Activated CD8-positive, alpha-beta T cell treated with anti-CD3 and anti-CD28 coated beads for 36 hours (primary cell): ENCODE results near the gene KY. TPM values are rescaled to one million over a fixed set of nuclear protein-coding genes. Genes with fewer than 3 reads are reported as not detected.

ENCODE experiments used
- ATAC-seq: fragments of 200-7000 bp; cut with Tn5 transposase; one replicate; pipeline ENCODE4 v1.10.0; 2021; ENCODE audit warnings: mild to moderate bottlenecking, moderate library complexity
- CTCF ChIA-PET: fragments of 350-600 bp; sonication (Branson Sonifier 250); formaldehyde crosslinking; loops from one replicate; lab custom pipeline; 2021; ENCODE audit warnings: antibody characterized with exemption; lab: Charles Lee
- POLR2A ChIA-PET: fragments of 350-600 bp; sonication (Branson Sonifier 250); formaldehyde crosslinking; loops from one replicate; lab custom pipeline; 2021; ENCODE audit warnings: antibody characterized with exemption; lab: Charles Lee
- DNase-seq: peaks from one replicate; pipeline ENCODE4 v3.0.0-alpha.2; 2020
- H3K27ac Mint-ChIP-seq: one replicate; pipeline ENCODE4 v1.8.0; 2021; ENCODE audit warnings: mild to moderate bottlenecking, mixed read lengths
- H3K27me3 Mint-ChIP-seq: one replicate; pipeline ENCODE4 v1.8.0; 2021; ENCODE audit warnings: mixed read lengths
- H3K36me3 Mint-ChIP-seq: one replicate; pipeline ENCODE4 v1.8.0; 2021; ENCODE audit warnings: low read depth, mixed read lengths
- H3K4me1 Mint-ChIP-seq: one replicate; pipeline ENCODE4 v1.8.0; 2021; ENCODE audit warnings: low read depth, mixed read lengths
- H3K4me3 Mint-ChIP-seq: one replicate; pipeline ENCODE4 v1.8.0; 2021; ENCODE audit warnings: mild to moderate bottlenecking, moderate library complexity, mixed read lengths
- H3K9me3 Mint-ChIP-seq: one replicate; pipeline ENCODE4 v1.8.0; 2021; ENCODE audit warnings: mixed read lengths
- CTCF ChIP-seq: fragments of 200-600 bp; IDR thresholded peaks from one replicate; pipeline ENCODE4 v1.8.0; 2022; ENCODE audit warnings: antibody characterized with exemption, mild to moderate bottlenecking
- intact Hi-C: fragments of 100-400 bp; cut with micrococcal nuclease; formaldehyde crosslinking; loops from one replicate; pipeline ENCODE4 v1.10.0; 2022
- total RNA-seq, 2 experiments: library from RNA; stranded (reverse); gene quantifications; one replicate each; pipeline ENCODE4 v1.2.3, GENCODE V29; 2021

The KY gene
- total RNA-seq, 2 experiments from 2014 or later, result not detected

GRCh38 chr3:134607054-134608022 is 43.5 kb downstream of the KY start:
- ATAC-seq (no peak), DNase-seq (no peak)
- no peaks in the 10 kb centered on the region for H3K4me1 Mint-ChIP-seq
- intact Hi-C loops, result loop anchor here (10.0 kb wide), 1 partner anchor 1287 kb away; no protein-coding TSS in a partner anchor
- ChIA-PET CTCF (no interaction called here), POLR2A (no interaction called here)
- H3K9me3 Mint-ChIP-seq, result no peaks in the 10 kb centered on the region
- H3K27me3 Mint-ChIP-seq, result no peaks in the 10 kb centered on the region
- TF ChIP-seq CTCF, result no peak
- H3K4me3 Mint-ChIP-seq, result no peak overlapping the region
- H3K36me3 Mint-ChIP-seq, result no peaks in the 10 kb centered on the region
- H3K27ac Mint-ChIP-seq, result no peak overlapping the region

GRCh38 chr3:134606033-134607025 is 44.5 kb downstream of the KY start:
- no peak for DNase-seq
- intact Hi-C loops, result loop anchor here (10.0 kb wide), 1 partner anchor 1288 kb away; no protein-coding TSS in a partner anchor
- ATAC-seq, result no peak
- Mint-ChIP-seq H3K4me1 (no peaks in the 10 kb centered on the region), H3K9me3 (no peaks in the 10 kb centered on the region), H3K4me3 (no peak overlapping the region), H3K36me3 (no peaks in the 10 kb centered on the region), H3K27me3 (no peaks in the 10 kb centered on the region), H3K27ac (no peak overlapping the region)
- POLR2A ChIA-PET, result no interaction called here
- no peak for TF ChIP-seq CTCF
- CTCF ChIA-PET, result no interaction called here

- POLR2A ChIA-PET, result no interaction called here
- ATAC-seq, result no peak
- no peak overlapping the region for H3K27ac Mint-ChIP-seq
- intact Hi-C loops, result loop anchor here (10.0 kb wide), 1 partner anchor 1289 kb away; no protein-coding TSS in a partner anchor
- peaks cover 2% of the 10 kb centered on the region for H3K27me3 Mint-ChIP-seq
- TF ChIP-seq CTCF, result no peak
- DNase-seq, result no peak
- H3K36me3 Mint-ChIP-seq, result no peaks in the 10 kb centered on the region
- peaks cover 6% of the 10 kb centered on the region for H3K4me1 Mint-ChIP-seq
- H3K4me3 Mint-ChIP-seq, result no peak overlapping the region
- CTCF ChIA-PET, result interaction anchor here (1.1 kb wide), 1 partner anchor 27 kb away, joined by 3 read pairs; no protein-coding TSS in a partner anchor
- H3K9me3 Mint-ChIP-seq, result no peaks in the 10 kb centered on the region
Observed at GRCh38 chr3:134605556-134605955, 45.3 kb downstream of the KY start.

GRCh38 chr3:134603956-134604355 is 46.9 kb downstream of the KY start:
- H3K27ac Mint-ChIP-seq, result no peak overlapping the region
- ATAC-seq, result no peak
- H3K27me3 Mint-ChIP-seq, result peaks cover 5% of the 10 kb centered on the region
- POLR2A ChIA-PET, result no interaction called here
- CTCF ChIA-PET, result interaction anchor here (2.3 kb wide), 1 partner anchor 152 kb away, joined by 11 read pairs; no protein-coding TSS in a partner anchor
- H3K36me3 Mint-ChIP-seq, result no peaks in the 10 kb centered on the region
- H3K9me3 Mint-ChIP-seq, result no peaks in the 10 kb centered on the region
- intact Hi-C loops, result loop anchor here (5.0 to 10.0 kb wide), 2 partner anchors 148 to 1291 kb away; no protein-coding TSS in a partner anchor
- H3K4me1 Mint-ChIP-seq, result peaks cover 9% of the 10 kb centered on the region
- no peak overlapping the region for H3K4me3 Mint-ChIP-seq
- no peak for TF ChIP-seq CTCF
- no peak for DNase-seq
